ENCODE measurements around the gene ATP8B3.
"Not testable (repeated sequence)": the region's sequence is repeated elsewhere in the genome, so short reads cannot be mapped to it uniquely, and the experiment has no call there.

The ATP8B3 gene

GRCh38 chr19:1804858-1805257 lies 7.2 kb downstream of the ATP8B3 start:
- H3K56ac ChIP-seq (ENCODE audit: low read length): no peak overlapping the region
- H3K36me3 ChIP-seq (ENCODE audit: control insufficient read depth, insufficient read depth, low read length): no peaks in the 10 kb centered on the region
- no peaks in the 10 kb centered on the region for H3K79me1 ChIP-seq (ENCODE audit: low read length)
- no peak overlapping the region for H3K23ac ChIP-seq (ENCODE audit: low read length)
- no peak overlapping the region for H3K4me2 ChIP-seq (ENCODE audit: low read length)
- no peak for DNase-seq
- WGBS (ENCODE audit: extremely low coverage, insufficient coverage, low lambda C conversion rate): no CpG with 5 or more reads among the region's 6 CpGs
- no peaks in the 10 kb centered on the region for H3K4me1 ChIP-seq (ENCODE audit: control insufficient read depth, low read depth, low read length)
- H2BK120ac ChIP-seq (ENCODE audit: low read depth, low read length): no peak overlapping the region
- no peak overlapping the region for H2BK5ac ChIP-seq (ENCODE audit: low read length)
- no peaks in the 10 kb centered on the region for H3K79me2 ChIP-seq (ENCODE audit: control insufficient read depth, insufficient read depth, low read length)
- no peak overlapping the region for H4K8ac ChIP-seq (ENCODE audit: low read depth, low read length)
- no peak overlapping the region for H3K18ac ChIP-seq (ENCODE audit: low read length)
- no peak overlapping the region for H2BK15ac ChIP-seq (replicated peaks; ENCODE audit: low read depth)
- H3K9ac ChIP-seq (ENCODE audit: low read length): no peak overlapping the region
- H3K4ac ChIP-seq (ENCODE audit: low read depth, low read length): no peak overlapping the region
- H2AK5ac ChIP-seq (ENCODE audit: low read length): no peak overlapping the region
- no peak overlapping the region for H3K4me3 ChIP-seq (ENCODE audit: low read length)
- H4K5ac ChIP-seq (ENCODE audit: low read length): no peak overlapping the region
- no peak overlapping the region for H3K27ac ChIP-seq (ENCODE audit: low read depth, low read length)
- no peaks in the 10 kb centered on the region for H3K27me3 ChIP-seq (ENCODE audit: insufficient read depth, low read length, poor library complexity)

- no peak overlapping the region for H3K23ac ChIP-seq (ENCODE audit: low read length)
- no peak overlapping the region for H3K4me3 ChIP-seq (ENCODE audit: low read length)
- no peaks in the 10 kb centered on the region for H3K4me1 ChIP-seq (ENCODE audit: control insufficient read depth, low read depth, low read length)
- no peak overlapping the region for H2BK120ac ChIP-seq (ENCODE audit: low read depth, low read length)
- no peak overlapping the region for H4K8ac ChIP-seq (ENCODE audit: low read depth, low read length)
- WGBS (ENCODE audit: extremely low coverage, insufficient coverage, low lambda C conversion rate): no CpG with 5 or more reads among the region's 36 CpGs
- no peak overlapping the region for H3K9ac ChIP-seq (ENCODE audit: low read length)
- no peak overlapping the region for H3K4me2 ChIP-seq (ENCODE audit: low read length)
- no peak for DNase-seq
- H3K79me2 ChIP-seq (ENCODE audit: control insufficient read depth, insufficient read depth, low read length): no peaks in the 10 kb centered on the region
- H2AK5ac ChIP-seq (ENCODE audit: low read length): no peak overlapping the region
- H3K18ac ChIP-seq (ENCODE audit: low read length): no peak overlapping the region
- H4K5ac ChIP-seq (ENCODE audit: low read length): no peak overlapping the region
- no peak overlapping the region for H3K27ac ChIP-seq (ENCODE audit: low read depth, low read length)
- no peaks in the 10 kb centered on the region for H3K27me3 ChIP-seq (ENCODE audit: insufficient read depth, low read length, poor library complexity)
- H2BK5ac ChIP-seq (ENCODE audit: low read length): no peak overlapping the region
- no peak overlapping the region for H3K56ac ChIP-seq (ENCODE audit: low read length)
- no peaks in the 10 kb centered on the region for H3K36me3 ChIP-seq (ENCODE audit: control insufficient read depth, insufficient read depth, low read length)
- no peaks in the 10 kb centered on the region for H3K79me1 ChIP-seq (ENCODE audit: low read length)
- no peak overlapping the region for H3K4ac ChIP-seq (ENCODE audit: low read depth, low read length)
- H2BK15ac ChIP-seq (replicated peaks; ENCODE audit: low read depth): no peak overlapping the region
Measured at GRCh38 chr19:1799695-1800342, 12.3 kb downstream of the ATP8B3 start.

- H3K23ac ChIP-seq (ENCODE audit: low read length); H3K56ac ChIP-seq (ENCODE audit: low read length); H3K9ac ChIP-seq (ENCODE audit: low read length); H4K8ac ChIP-seq (ENCODE audit: low read depth, low read length); H2BK5ac ChIP-seq (ENCODE audit: low read length); H2BK120ac ChIP-seq (ENCODE audit: low read depth, low read length); H2AK5ac ChIP-seq (ENCODE audit: low read length); H3K4me1 ChIP-seq (ENCODE audit: control insufficient read depth, low read depth, low read length); H3K4me3 ChIP-seq (ENCODE audit: low read length); H4K5ac ChIP-seq (ENCODE audit: low read length); H3K36me3 ChIP-seq (ENCODE audit: control insufficient read depth, insufficient read depth, low read length); H3K4ac ChIP-seq (ENCODE audit: low read depth, low read length); H3K27ac ChIP-seq (ENCODE audit: low read depth, low read length); H3K79me2 ChIP-seq (ENCODE audit: control insufficient read depth, insufficient read depth, low read length); H3K79me1 ChIP-seq (ENCODE audit: low read length); H3K4me2 ChIP-seq (ENCODE audit: low read length); H2BK15ac ChIP-seq (replicated peaks; ENCODE audit: low read depth); DNase-seq; H3K27me3 ChIP-seq (ENCODE audit: insufficient read depth, low read length, poor library complexity); H3K18ac ChIP-seq (ENCODE audit: low read length): not testable (repeated sequence)
- no CpG with 5 or more reads among the region's 7 CpGs for WGBS (ENCODE audit: extremely low coverage, insufficient coverage, low lambda C conversion rate)
Measured at GRCh38 chr19:1797313-1797712, 14.8 kb downstream of the ATP8B3 start.

- no peaks in the 10 kb centered on the region for H3K79me2 ChIP-seq (ENCODE audit: control insufficient read depth, insufficient read depth, low read length)
- H3K23ac ChIP-seq (ENCODE audit: low read length): no peak overlapping the region
- H3K4me3 ChIP-seq (ENCODE audit: low read length): no peak overlapping the region
- H3K4ac ChIP-seq (ENCODE audit: low read depth, low read length): no peak overlapping the region
- no peak overlapping the region for H3K4me2 ChIP-seq (ENCODE audit: low read length)
- no peak overlapping the region for H2BK5ac ChIP-seq (ENCODE audit: low read length)
- no peak overlapping the region for H3K9ac ChIP-seq (ENCODE audit: low read length)
- no peak overlapping the region for H2BK120ac ChIP-seq (ENCODE audit: low read depth, low read length)
- no peak overlapping the region for H3K18ac ChIP-seq (ENCODE audit: low read length)
- no CpG with 5 or more reads among the region's 52 CpGs for WGBS (ENCODE audit: extremely low coverage, insufficient coverage, low lambda C conversion rate)
- no peaks in the 10 kb centered on the region for H3K27me3 ChIP-seq (ENCODE audit: insufficient read depth, low read length, poor library complexity)
- H3K36me3 ChIP-seq (ENCODE audit: control insufficient read depth, insufficient read depth, low read length): no peaks in the 10 kb centered on the region
- no peak for DNase-seq
- no peak overlapping the region for H3K56ac ChIP-seq (ENCODE audit: low read length)
- H4K5ac ChIP-seq (ENCODE audit: low read length): no peak overlapping the region
- no peak overlapping the region for H3K27ac ChIP-seq (ENCODE audit: low read depth, low read length)
- no peak overlapping the region for H2BK15ac ChIP-seq (replicated peaks; ENCODE audit: low read depth)
- no peaks in the 10 kb centered on the region for H3K79me1 ChIP-seq (ENCODE audit: low read length)
- H3K4me1 ChIP-seq (ENCODE audit: control insufficient read depth, low read depth, low read length): no peaks in the 10 kb centered on the region
- H2AK5ac ChIP-seq (ENCODE audit: low read length): no peak overlapping the region
- no peak overlapping the region for H4K8ac ChIP-seq (ENCODE audit: low read depth, low read length)
Measured at GRCh38 chr19:1796395-1797142, 15.5 kb downstream of the ATP8B3 start.

- no peak overlapping the region for H4K8ac ChIP-seq (ENCODE audit: low read depth, low read length)
- no peak overlapping the region for H3K27ac ChIP-seq (ENCODE audit: low read depth, low read length)
- H3K27me3 ChIP-seq (ENCODE audit: insufficient read depth, low read length, poor library complexity): no peaks in the 10 kb centered on the region
- no peaks in the 10 kb centered on the region for H3K79me1 ChIP-seq (ENCODE audit: low read length)
- H3K4me3 ChIP-seq (ENCODE audit: low read length): no peak overlapping the region
- no peak overlapping the region for H3K9ac ChIP-seq (ENCODE audit: low read length)
- no peak overlapping the region for H2BK5ac ChIP-seq (ENCODE audit: low read length)
- no peak overlapping the region for H3K18ac ChIP-seq (ENCODE audit: low read length)
- H2BK15ac ChIP-seq (replicated peaks; ENCODE audit: low read depth): no peak overlapping the region
- no peak overlapping the region for H3K4ac ChIP-seq (ENCODE audit: low read depth, low read length)
- no peak overlapping the region for H4K5ac ChIP-seq (ENCODE audit: low read length)
- WGBS (ENCODE audit: extremely low coverage, insufficient coverage, low lambda C conversion rate): no CpG with 5 or more reads among the region's 20 CpGs
- no peak overlapping the region for H2AK5ac ChIP-seq (ENCODE audit: low read length)
- no peaks in the 10 kb centered on the region for H3K79me2 ChIP-seq (ENCODE audit: control insufficient read depth, insufficient read depth, low read length)
- DNase-seq: peak; percentile 46
- no peaks in the 10 kb centered on the region for H3K4me1 ChIP-seq (ENCODE audit: control insufficient read depth, low read depth, low read length)
- H3K36me3 ChIP-seq (ENCODE audit: control insufficient read depth, insufficient read depth, low read length): no peaks in the 10 kb centered on the region
- H3K56ac ChIP-seq (ENCODE audit: low read length): no peak overlapping the region
- H3K23ac ChIP-seq (ENCODE audit: low read length): no peak overlapping the region
- no peak overlapping the region for H2BK120ac ChIP-seq (ENCODE audit: low read depth, low read length)
- no peak overlapping the region for H3K4me2 ChIP-seq (ENCODE audit: low read length)
Measured at GRCh38 chr19:1794424-1795172, 17.5 kb downstream of the ATP8B3 start.
